Ovary (tissue), 9 donors: ENCODE results near the gene CEP97. TPM values are rescaled to one million over a fixed set of nuclear protein-coding genes. Genes with fewer than 3 reads are reported as not detected.
A peak's percentile ranks its signal among the peaks of the same experiment; 100 is the strongest.

Source experiments
- DNase-seq, 5 donors: peaks; one replicate each; pipeline ENCODE4 v3.0.0-alpha.2; 2019 to 2020
- H3K27ac ChIP-seq, 2 donors: fragments of 200-600 bp; one replicate each; pipeline versions ENCODE4 v1.5.1 to v1.8.0; 2019 to 2022
- H3K27me3 ChIP-seq: fragments of 200-600 bp; one replicate; pipeline ENCODE4 v1.8.0; 2022
- H3K36me3 ChIP-seq: fragments of 200-600 bp; sonication (generic); one replicate; pipeline ENCODE4 v1.5.1; 2019
- H3K4me1 ChIP-seq: one replicate; pipeline ENCODE4 v1.8.1; 2013; ENCODE audit warnings: mild to moderate bottlenecking, moderate library complexity; ENCODE audit not compliant: insufficient read depth
- H3K4me3 ChIP-seq: fragments of 200-600 bp; sonication (generic); one replicate; pipeline ENCODE4 v1.5.1; 2017
- H3K9me3 ChIP-seq, 2 donors: fragments of 200-600 bp in 1 of 2; sonication (generic) in 1 of 2; one replicate each; pipeline versions ENCODE4 v1.5.1 to v1.8.1; 2013 to 2019; ENCODE audit warnings: mild to moderate bottlenecking in 1 of 2, moderate library complexity in 1 of 2
- CTCF ChIP-seq, 3 donors: fragments of 450-650 bp in 2 of 3; fragments of 200-600 bp in 1 of 3; IDR thresholded peaks; one replicate each; pipeline versions ENCODE4 v1.5.1 to v1.8.0; 2016 to 2022; ENCODE audit warnings: antibody characterized with exemption in 3 of 3, mild to moderate bottlenecking in 1 of 3
- EP300 ChIP-seq: sonication (generic); formaldehyde crosslinking; IDR thresholded peaks from one replicate; pipeline ENCODE4 v1.6.1; 2017; ENCODE audit warnings: antibody characterized with exemption
- POLR2A ChIP-seq: fragments of 450-650 bp; IDR thresholded peaks from one replicate; pipeline ENCODE4 v1.6.1; 2017; ENCODE audit warnings: antibody characterized with exemption, mild to moderate bottlenecking, moderate library complexity
- WGBS, 3 donors: extraction: QIAGEN DNeasy Blood & Tissue Kit in 1 of 3; methylation state at CpG; one replicate each; pipeline versions ENCODE4 v1.1.5 to v1.1.7; 2013 to 2017; 5-methylcytosine and 5-hydroxymethylcytosine counted together
- intact Hi-C, 4 donors: fragments of 100-400 bp; cut with DNase I; formaldehyde crosslinking; loops; one replicate each; pipeline versions ENCODE4 v1.11.0 to v1.15.1; 2022 to 2023
- polyA plus RNA-seq, 2 donors: library from polyadenylated mRNA; stranded (reverse); fragments of 200-250 nt in 1 of 2; fragments of 350-450 nt in 1 of 2; fragmentation: Illumina TruSeq in 1 of 2; extraction: RNeasy Lipid Tissue Mini Kit (QIAGEN cat#74804) in 1 of 2; gene quantifications; one replicate each; pipeline ENCODE4 v1.2.3, GENCODE V29; 2013 to 2014
- total RNA-seq, 7 donors: library from RNA; depleted of rRNA in 2 of 7; stranded (reverse); fragments of >200 nt in 2 of 7; fragmentation: NEBNext Ultra II Directional in 3 of 7; extraction: Animal tissue kit (Norgen Biotek cat#: 25700) in 3 of 7; gene quantifications; one replicate each; pipeline versions ENCODE4 v1.1.0 to v1.2.4, GENCODE V29; 2016 to 2023
- donor health status: DM: no; HTN: no; CAD: no; lungs with moderate emphysema.
- donor health status: DM: no; HTN: no; CAD: no.
- donor health status: Bipolar disorder and iron deficiency.
- donor health status: DM: yes; HTN: yes; CAD: no.
- donor health status: DM: no; HTN: no; CAD: no.
- donor health status: DM: yes; HTN: yes; CAD: no.

CEP97 gene
- total and polyA plus RNA-seq, 9 donors = 2.4 to 11.1 (median 7.8) TPM

GRCh38 chr3:101812895-101813294, 88.5 kb downstream of the CEP97 start:
- no peaks in the 10 kb centered on the region for H3K27me3 ChIP-seq
- DNase-seq = no peak
- TF ChIP-seq POLR2A = no peak
- TF ChIP-seq EP300 = no peak
- no peak for TF ChIP-seq CTCF (IDR thresholded peaks at IDR 0.05)
- no peak overlapping the region for H3K27ac ChIP-seq
- intact Hi-C loops = loop anchor here in 3 of 4 donors (5.0 to 10.0 kb wide), 3 partner anchors 409 to 1512 kb away; no protein-coding TSS in a partner anchor
- H3K9me3 ChIP-seq = no peaks in the 10 kb centered on the region
- no peaks in the 10 kb centered on the region for H3K4me1 ChIP-seq
- no peaks in the 10 kb centered on the region for H3K36me3 ChIP-seq
- H3K4me3 ChIP-seq = no peak overlapping the region

- no peaks in the 10 kb centered on the region for H3K27me3 ChIP-seq
- TF ChIP-seq CTCF (IDR thresholded peaks at IDR 0.05) = peak; percentile 38 to 61 (median 43)
- no peak for TF ChIP-seq EP300
- TF ChIP-seq POLR2A = no peak
- H3K4me1 ChIP-seq = no peaks in the 10 kb centered on the region
- H3K4me3 ChIP-seq = no peak overlapping the region
- WGBS, 3 donors = 38 to 39% (median 38%) methylated on average over 7 of the region's 7 CpGs
- intact Hi-C loops = loop anchor here in 3 of 4 donors (5.0 to 10.0 kb wide), 3 partner anchors 408 to 1511 kb away; no protein-coding TSS in a partner anchor
- no peak overlapping the region for H3K27ac ChIP-seq
- no peak for DNase-seq
- H3K36me3 ChIP-seq = no peaks in the 10 kb centered on the region
- no peaks in the 10 kb centered on the region for H3K9me3 ChIP-seq
Observed at GRCh38 chr3:101813817-101814440, 89.5 kb downstream of the CEP97 start.

GRCh38 chr3:101814835-101815234, 90.4 kb downstream of the CEP97 start:
- H3K4me3 ChIP-seq = no peak overlapping the region
- no peaks in the 10 kb centered on the region for H3K36me3 ChIP-seq
- TF ChIP-seq CTCF (IDR thresholded peaks at IDR 0.05) (no peak), EP300 (no peak), POLR2A (no peak)
- no peak overlapping the region for H3K27ac ChIP-seq
- H3K9me3 ChIP-seq = no peaks in the 10 kb centered on the region
- H3K4me1 ChIP-seq = no peaks in the 10 kb centered on the region
- intact Hi-C loops = loop anchor here in 3 of 4 donors (5.0 to 10.0 kb wide), 4 partner anchors 407 to 1510 kb away; no protein-coding TSS in a partner anchor
- WGBS, 3 donors = 79 to 85% (median 83%) methylated on average over 3 of the region's 3 CpGs
- DNase-seq = no peak
- no peaks in the 10 kb centered on the region for H3K27me3 ChIP-seq

GRCh38 chr3:101816215-101817149, 92.1 kb downstream of the CEP97 start:
- intact Hi-C loops = loop anchor here in 1 of 4 donors (5.0 to 10.0 kb wide), 2 partner anchors 721 to 1508 kb away; no protein-coding TSS in a partner anchor
- Histone ChIP-seq H3K36me3 (no peaks in the 10 kb centered on the region), H3K4me3 (no peak overlapping the region), H3K4me1 (no peaks in the 10 kb centered on the region), H3K27me3 (no peaks in the 10 kb centered on the region), H3K27ac (no peak overlapping the region), H3K9me3 (no peaks in the 10 kb centered on the region)
- 53 to 61% (median 58%) methylated on average over 4 of the region's 4 CpGs for WGBS, 3 donors
- no peak for TF ChIP-seq CTCF (IDR thresholded peaks at IDR 0.05)
- TF ChIP-seq POLR2A = no peak
- TF ChIP-seq EP300 = no peak
- DNase-seq = no peak
